GM18502 (cell line): ENCODE measurements around the gene DNAH12.

Source experiments
- ATAC-seq: cut with Tn5 transposase; IDR thresholded peaks from one replicate; pipeline ENCODE4 v1.9.1; 2021; ENCODE audit warnings: mild to moderate bottlenecking; ENCODE audit not compliant: unreplicated experiment, poor library complexity

The DNAH12 gene

DNA sequence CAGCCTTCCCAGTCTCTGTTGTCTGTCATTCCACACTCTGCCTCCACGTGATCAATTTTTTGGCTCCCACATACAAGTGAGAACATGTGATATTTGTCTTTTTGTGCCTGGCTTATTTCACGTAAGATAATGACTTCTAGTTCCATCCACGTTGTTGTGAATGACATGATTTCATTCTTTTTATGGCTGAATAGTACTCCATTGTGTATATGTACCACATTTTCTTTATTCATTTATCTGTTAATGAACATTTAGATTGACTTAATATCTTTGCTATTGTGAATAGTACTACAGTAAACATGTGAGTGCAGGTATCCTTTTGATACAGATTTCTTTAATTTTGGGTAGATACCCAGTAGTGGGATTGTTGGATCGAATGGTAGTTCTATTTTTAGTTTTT, 283.0 kb downstream of the DNAH12 start:
- ATAC-seq: no peak

DNA sequence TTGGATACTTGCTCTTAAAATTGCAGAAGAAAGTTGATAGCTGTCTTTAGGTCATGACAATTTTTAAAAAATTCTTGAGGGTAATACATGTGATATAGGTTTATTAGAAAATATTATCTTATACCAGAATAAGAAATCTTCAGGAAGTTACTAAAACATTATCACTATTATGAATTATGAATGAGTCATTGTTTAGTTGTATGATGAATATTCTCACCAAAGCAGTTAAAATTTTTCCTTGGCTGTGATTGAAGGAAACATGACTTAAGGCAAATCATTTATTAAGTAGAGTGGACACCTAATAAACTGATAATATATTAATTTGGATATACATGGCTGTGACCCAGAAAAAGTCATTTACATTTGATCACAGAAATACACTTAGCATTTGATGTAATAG, 286.5 kb downstream of the DNAH12 start:
- no peak for ATAC-seq

DNA sequence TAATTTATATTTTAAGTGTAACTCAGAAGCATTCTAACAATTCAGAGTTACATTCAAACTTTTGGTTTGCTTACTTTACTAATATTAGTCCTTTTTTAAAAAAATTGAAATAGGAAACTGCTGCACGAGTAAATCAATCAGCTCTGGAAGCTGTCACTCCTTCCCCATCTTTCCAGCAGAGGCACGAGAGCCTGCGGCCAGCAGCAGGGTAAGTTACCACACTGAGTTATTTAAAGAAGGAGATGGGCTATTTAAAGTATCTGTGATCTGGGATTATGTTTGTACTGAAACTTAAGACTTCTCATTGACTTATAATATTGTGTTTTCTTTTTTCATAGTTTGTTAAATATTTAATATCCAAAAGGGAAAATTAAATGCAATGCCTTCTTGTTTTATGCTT, 287.3 kb downstream of the DNAH12 start:
- no peak for ATAC-seq

DNA sequence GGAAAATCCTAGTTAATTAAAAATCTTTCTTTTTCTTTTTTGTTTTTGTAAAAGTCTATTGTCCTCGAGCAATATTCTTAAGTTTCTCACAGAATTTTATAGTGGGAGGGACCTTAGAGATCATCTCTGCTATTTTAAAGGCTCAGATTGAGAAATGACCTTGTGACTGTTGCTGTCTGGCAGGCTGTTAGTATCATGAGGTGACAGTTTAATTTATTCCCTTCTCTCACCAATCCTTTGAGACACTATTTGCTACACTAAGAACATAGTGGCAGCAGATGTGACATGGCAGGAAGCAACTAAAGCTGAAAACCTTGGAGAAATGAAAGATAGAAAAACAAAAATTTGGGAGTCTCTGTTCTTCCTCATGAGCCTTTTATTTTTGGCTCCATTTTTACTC, 291.7 kb downstream of the DNAH12 start:
- no peak for ATAC-seq

DNA sequence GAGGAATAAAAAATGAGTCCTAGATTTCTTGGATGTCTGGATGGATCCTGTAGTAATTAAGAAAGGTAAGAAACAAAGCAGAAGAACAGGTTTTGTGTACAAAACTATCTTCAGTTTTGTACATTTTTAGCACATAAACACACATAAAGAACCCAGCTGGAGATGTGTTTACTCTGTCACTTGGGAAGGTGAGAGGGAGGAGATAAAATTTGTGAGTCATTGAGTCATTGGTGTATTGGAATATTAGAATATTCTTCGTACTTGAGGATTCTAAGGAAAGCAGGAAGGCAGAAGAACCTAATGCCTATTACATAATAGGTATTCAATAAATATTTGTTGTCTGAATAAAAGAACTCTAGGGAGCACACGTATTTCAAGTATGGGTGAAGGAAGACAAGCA, 299.2 kb downstream of the DNAH12 start:
- no peak for ATAC-seq
